Stimulated activated CD8-positive, alpha-beta memory T cell treated with anti-CD3 and anti-CD28 coated beads, Interleukin-4, amount 100 ng/mL, for 48 hours (primary cell): Measurements from ENCODE around the gene ZNF503.
A peak's percentile ranks its signal among the peaks of the same experiment; 100 is the strongest.
"Not testable (repeated sequence)": the region's sequence is repeated elsewhere in the genome, so short reads cannot be mapped to it uniquely, and the experiment has no call there.

ENCODE experiments used
- DNase-seq: peaks from one replicate; pipeline ENCODE4 v3.0.0-alpha.2; 2020

ZNF503 gene

DNA sequence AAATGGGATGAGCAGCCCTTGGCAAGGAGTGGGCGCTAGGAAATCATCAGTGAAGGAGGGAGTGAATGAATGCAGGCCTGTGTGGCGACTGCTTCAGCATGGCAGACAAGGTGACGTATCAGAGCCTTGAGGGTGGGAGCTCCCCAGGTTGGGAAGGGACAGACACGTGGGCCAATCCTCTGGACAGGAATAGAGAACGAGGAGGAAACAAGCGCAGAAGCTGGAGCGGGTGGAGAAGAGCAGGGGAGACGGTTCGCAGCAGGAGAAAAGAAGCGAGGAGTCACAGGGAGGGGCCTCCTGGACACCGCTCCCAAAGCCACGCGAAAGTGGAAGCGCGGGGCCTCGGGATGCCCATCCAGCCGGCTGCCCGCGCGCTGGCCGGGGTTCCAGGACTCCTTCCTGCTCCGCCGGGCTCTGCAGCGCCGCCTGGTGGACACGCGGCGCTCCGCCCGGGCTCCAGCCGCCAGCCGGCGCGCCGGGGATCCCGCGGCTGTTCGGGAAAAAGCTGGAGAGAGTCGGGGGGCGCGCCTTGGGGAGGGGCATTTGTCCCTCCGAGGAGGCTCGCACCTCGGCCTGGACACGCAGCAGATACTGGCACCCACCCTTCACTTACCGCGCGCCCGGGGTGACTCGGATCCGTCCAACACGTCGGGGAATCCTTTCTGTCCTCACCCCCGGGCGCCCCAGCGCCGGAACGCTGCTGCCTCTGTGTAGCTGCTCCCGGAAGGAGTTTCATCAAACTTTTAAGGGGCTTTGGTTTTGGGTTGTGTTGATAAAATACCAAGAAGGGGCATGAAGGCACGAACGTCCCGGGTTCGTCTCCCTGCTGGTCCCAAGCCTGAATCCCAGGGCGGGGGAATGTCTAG, 6.3 kb downstream of the ZNF503 start:
- DNase-seq = peak; percentile 73

DNA sequence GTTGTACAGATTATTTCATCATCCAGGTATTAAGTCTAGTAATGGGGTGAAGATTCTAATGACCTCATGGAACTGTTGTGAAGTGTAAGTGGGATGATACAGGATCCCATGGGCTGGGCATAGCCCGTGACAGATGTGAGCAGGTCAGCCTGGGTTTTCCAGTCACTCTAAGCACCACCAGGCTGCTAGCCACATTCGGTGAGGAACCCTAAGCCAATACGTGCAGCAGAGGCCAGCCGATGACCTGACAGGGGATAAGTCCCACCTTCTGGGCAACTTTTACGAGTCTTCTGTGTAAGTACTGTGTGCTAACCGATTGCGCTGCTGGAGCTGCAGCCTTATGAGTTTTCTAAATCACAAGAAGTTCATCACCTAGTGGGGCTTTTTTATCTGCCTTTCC, 7.3 kb downstream of the ZNF503 start:
- no peak for DNase-seq

DNA sequence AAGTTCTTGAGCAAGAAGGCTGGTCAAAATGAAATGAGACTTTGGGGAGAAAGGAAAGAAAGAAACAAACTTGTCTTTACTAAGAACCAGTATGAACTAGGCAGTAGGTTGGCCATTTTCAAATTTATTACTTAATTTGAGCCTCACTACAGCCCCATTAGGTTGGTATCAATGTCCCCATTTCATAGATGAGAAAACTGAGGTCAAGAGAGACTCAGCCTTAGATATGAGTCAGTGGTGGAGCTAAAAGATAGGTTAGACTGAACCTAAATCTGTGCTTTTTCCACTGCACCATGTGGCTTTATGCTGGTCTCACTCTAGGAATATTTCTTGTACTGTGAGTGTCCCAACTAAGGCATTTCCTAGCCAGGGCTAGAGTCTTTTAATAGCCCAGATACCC, 8.8 kb downstream of the ZNF503 start:
- no peak for DNase-seq

DNA sequence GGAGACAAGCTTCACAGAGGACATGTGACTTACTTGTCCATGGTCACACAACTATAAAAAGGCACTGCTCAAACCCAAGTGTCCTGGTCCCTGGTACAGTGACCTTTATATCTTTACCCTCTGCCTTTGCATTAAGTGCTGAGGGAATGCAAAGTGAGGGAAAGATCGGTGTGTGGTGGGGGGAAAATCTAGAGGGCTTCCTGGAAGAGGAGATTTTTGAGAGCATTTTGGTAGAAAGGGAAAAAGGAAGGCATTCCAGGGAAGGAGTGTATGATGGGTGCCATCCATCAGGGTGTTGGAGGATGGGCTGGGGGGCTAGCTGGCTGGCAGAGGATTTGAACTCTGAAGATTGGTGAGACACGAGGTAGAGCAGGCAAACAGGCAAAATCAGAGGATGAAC, 9.3 kb downstream of the ZNF503 start:
- DNase-seq = no peak

DNA sequence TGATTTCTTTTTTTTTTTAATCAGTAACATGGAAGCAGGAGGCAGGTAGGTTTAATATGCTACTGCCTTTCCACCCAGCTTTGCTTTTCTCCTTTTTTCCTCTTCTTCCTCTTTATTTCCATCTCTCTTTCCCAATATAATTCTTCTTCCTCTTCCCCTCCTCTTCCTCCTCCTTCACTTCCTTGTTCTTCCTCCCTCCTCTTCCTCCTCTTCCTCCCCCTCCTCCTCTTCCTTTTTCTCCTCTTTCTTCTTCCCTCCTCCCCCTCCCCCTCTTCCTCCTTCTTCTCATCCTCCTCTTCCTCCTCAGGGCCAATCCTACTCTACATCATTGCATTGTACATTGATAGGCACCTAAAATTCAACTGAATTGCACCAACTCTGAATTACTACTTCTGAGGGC, 11.4 kb downstream of the ZNF503 start:
- DNase-seq = no peak

DNA sequence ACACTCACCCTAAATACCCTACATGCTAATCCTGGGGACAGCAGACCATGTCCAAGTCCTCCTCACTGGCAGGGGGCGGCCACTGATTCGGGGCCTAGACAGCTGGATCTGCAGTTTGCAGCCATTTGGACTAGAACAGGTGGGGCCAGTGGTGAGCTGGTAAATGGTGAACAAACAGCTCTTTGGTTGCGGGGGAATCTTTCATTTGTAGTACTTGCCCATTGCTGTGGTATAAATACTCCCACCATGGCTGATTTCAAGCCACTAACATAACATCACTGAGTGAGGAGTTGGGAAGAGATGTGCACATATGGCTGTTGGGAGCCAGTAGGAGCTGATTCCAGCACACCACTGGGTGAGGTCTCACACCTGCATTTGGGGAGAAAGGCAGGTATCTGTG, 13.5 kb downstream of the ZNF503 start:
- DNase-seq = no peak

DNA sequence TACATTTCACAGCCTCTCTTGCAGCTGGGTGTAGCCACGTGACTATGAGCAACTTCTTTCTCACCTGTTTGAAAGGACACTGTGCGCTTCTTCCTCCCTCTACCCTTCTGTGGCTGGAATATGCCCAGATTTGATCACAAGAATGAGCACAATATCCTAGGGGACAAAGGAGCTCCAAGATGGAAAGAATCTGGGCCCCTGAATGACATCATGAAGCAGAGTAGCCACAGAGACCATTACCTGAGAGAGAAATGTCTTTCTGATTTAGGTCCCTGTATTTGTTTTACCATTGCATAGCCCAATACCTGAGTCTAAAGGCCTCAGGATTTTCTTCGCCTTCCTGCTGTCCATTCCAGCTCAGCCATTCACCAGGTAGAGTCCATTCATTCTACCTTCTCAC, 15.4 kb downstream of the ZNF503 start:
- no peak for DNase-seq

DNA sequence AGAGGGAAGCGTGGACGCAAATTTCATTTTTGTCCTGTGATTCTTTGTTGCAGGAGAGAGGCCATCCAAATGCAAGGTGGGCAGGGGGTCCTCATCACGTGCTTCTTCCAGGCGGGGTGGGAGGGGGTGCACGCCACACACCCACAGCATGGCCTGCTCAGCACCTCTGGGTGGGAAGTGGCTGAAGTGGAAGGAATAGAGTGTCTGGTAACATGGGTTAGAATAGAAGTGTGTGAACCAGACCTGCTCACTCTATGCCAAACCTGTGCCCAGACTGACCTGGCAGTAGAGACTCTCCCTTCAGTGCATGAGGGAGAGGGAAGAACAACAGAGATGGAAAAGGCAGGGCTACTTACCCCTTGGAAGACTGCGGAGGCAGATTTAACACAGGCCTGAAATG, 21.7 kb downstream of the ZNF503 start:
- DNase-seq = no peak

DNA sequence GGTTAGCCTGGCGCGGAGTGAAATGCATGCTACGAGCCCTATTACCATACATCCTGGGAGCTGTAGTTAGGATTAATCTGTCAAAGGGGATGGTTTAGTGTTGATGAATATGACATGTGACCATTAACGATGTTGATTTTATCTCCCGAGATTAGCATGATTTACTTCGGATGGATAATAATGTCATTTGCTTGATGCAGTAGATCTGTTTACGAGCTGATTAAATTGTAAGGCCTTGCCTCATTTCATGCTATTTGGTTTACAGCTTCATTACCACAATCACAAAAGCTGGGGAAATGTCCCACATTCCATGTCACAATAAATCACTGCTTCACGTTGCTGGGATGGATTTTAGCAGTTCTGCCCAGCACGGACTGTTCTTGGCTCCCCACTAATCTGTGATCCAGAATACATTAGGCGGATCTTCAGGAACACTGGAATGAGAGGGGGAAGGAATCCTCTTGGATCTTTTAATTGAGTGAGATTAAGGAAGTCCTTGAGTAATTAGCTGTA, 22.3 kb downstream of the ZNF503 start:
- no peak for DNase-seq

DNA sequence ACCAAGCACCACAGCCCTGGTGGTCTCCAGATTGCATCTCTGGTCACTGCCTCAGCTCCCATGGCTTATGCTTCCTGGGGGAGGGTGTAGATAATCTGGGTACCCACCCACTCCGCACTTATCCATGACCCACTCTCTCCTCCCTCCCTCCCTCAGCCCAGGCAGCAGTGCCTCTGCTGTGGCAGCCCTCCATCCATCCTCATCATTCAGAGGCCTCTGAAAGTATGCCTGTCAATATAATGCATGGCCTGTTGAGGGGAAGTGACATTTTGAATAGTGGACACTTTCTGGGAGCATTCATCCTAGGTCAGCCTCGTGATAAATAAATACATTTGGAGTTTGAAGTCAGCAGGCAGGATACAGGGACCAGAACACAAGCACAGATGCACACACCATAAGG, 23.2 kb downstream of the ZNF503 start:
- DNase-seq = no peak

DNA sequence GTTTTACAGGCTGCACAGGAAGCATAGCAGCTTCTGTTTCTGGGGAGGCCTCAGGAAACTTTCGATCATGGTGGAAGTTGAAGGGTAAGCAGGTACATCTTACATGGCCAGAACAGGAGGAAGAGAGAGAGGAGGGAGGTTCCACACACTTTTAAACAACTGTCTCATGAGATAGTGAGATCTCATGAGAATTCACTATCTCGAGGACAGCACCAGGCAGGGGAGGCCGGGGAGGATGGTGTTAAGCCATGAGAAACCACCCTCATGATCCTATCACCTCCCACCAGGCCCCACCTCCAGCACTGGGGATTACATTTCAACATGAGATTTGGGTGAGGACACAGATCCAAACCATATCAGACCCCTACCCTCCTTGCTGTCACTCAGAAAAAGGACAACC, 23.7 kb downstream of the ZNF503 start:
- DNase-seq = no peak

DNA sequence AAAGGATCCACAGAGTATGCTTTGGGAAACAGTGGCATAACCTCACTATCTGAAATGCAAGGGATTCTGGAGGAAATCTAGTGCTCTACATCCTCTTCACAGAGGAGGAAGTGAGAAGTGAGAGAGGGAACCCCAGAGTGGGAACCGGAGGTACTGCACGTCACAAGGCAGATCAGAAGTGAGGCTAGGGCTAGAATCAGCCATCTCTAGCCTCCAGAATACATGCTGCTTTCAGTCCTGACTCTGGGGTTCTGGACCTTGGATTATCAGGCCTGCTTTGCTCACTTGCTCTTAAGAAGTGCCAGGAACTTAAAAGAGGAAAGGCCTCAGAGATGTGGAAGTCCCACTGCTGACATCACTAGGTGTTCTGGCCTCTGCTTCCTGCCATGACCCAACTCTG, 25.7 kb downstream of the ZNF503 start:
- DNase-seq = no peak

DNA sequence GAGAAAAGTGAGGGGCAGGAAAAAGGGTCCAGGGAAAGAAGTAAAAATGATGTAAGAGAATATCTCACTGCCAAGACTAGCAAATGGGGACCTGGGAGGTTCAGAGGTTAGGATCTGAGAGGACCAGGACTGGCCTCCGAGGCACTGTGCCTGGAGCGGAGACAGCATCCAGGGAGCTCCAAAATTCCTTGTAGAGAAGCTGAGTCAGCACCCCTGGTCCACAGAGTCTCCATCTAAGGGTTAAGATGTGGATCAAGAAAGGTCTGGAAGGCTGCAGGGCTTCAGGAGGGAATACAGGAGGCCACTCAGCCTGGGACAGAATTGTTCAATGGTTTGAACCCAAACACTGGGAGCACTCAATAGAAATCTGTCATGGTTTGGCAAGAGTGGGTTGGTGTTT, 30.6 kb downstream of the ZNF503 start:
- no peak for DNase-seq

DNA sequence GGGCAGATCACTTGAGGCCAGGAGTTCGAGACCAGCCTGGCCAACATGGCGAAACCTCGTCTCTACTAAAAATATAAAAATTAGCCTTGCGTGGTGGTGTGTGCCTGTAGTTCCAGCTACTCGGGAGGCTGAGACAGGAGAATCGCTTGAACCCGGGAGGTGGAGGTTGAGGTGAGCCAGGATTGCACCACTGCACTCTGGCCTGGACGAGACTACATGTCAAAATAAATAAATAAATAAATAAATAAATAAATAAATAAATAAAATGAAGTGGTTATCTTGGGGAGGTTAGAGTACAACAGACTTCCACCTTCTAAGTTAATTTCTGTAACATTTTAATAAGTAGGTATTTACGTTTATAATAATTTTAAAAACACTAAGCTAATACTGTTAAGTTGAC, 31.7 kb downstream of the ZNF503 start:
- DNase-seq = not testable (repeated sequence)

DNA sequence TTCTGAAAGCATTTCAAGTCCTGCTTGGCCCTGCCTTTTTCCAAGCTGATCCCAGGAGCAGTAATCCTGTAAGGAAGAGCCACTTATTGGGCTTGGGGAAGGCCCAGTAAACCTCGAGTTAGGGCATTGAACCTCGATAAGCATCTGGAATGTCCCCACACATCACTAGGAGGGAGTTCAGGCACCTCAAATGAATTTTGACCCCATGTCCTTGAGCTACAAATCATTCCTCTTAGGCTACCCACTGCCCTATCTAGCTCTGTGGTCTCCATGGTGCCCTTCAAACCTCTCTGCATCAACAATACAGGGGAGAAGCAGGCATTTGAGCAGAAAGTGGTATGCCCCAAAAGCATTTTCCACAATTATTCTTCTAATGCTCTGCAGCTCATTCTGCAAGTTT, 33.7 kb downstream of the ZNF503 start:
- DNase-seq = no peak

DNA sequence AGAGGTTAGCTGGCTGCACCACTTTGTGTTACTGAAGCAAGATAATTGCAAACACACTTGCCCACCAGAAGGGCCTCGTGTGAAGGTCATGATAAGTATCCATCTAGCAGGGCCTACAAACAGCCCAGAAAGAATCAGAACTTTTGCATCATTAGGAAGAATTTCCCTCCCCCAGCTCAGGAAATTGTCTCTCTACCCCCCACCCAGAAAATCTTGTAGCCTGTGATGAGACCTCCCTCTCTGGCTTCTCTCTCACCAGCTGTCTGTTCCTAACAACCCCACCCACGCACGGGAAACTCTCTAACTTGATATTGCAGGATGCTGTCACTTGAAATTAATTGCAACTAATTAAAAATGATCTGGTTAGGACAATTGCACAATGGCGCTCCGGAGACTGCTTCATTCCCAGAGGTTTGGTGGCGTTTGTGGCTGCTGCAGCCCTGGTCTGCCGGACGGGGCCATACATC, 34.5 kb downstream of the ZNF503 start:
- no peak for DNase-seq

DNA sequence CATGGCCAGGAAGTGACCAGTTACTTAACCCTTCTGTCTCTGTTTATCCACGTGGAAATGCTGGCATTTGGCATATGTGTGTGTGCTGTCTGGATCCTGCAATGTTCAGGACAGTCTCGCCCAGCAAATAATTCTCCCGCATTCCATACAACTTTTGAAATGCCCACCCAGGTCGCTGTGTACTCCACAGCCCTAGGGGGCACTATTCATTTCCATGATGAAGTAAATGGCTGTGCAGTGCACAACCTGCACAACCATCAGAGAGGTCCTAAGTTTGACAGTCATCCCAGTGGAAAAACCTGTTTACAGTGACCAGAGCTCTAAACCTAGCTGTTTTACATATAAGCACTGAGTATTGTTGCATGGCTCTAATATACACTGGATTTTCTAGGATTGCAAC, 38.1 kb downstream of the ZNF503 start:
- no peak for DNase-seq

DNA sequence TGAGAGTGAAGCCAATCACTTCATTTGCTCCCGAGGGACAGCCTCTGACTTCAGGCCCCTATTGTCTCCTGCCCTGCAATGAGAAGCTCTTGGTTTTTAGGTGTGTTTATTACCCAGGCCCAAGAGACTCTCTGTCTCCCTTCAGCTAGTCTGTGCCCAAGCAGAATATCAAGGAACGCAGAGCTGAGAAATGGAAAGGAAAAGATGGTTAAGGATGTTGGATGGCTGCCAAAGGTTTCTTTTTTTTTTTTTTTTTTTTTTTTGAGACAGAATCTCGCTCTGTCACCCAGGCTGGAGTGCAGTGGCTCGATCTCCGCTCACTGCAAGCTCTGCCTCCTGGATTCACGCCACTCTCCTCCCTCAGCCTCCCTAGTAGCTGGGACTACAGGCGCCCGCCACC, 41.7 kb downstream of the ZNF503 start:
- DNase-seq = not testable (repeated sequence)

DNA sequence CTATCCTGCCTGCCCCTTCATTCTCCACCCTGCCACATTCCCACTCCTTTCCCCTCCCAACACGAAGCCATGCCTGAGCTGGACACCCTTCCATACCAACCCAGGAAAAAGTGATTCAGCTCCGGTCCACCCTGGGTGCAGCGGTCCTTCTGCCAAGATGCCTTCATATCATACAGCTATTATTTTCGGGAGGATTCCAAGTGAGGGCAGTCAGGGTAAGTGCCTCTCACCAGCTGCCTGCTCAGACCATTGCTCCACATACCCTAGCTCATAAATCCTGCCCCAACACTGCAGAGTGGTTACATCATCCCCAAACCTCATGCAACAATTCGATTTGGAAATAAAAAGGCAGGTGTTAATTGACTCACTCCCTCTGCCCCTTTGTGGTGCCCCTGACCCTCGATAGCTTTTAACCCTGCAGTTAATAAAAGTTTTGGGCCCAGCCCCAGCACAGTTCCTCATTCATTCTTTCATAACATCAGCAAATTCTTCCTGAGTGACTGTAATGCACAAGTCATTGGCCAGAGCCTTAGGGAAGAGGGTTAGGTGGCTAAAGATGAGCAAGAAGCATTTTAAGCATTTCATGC, 42.6 kb downstream of the ZNF503 start:
- no peak for DNase-seq

DNA sequence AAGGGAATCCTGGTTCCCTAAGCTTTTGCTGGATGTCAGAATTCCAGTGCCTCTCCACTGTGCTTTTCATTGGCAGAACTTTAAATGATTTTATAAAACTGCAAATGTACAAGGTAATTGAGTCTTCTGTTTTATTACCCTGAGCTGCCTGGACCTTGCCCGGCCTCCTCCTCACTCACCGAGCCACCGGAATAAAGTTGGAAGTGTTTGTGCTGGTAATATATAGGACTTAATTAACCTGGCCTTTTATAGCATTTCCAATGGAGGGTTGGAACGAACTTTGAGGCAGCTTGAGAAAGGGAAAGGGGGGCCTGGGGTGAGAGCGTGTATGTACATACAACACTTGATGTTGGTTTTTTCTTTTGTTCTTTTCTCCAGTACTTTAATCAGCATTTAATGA, 43.4 kb downstream of the ZNF503 start:
- no peak for DNase-seq

DNA sequence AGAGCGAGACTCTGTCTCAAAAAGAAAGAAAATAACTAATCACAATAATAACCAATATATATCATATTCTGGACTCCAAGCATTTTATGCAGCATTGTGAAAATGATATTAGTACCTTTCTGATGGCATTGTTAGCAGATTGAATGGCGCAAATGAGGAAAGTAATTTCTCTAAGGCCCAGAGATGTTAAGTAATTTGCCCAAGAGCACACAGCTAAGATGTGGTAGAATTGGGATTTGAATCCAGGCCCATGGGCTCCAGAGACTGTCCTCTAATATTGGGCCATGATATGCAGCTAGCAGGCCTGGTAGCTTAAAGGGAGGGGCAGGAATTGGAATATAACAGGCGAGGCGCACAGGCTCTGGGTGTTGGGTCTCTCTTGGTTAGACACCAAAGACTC, 44.1 kb downstream of the ZNF503 start:
- DNase-seq = no peak

DNA sequence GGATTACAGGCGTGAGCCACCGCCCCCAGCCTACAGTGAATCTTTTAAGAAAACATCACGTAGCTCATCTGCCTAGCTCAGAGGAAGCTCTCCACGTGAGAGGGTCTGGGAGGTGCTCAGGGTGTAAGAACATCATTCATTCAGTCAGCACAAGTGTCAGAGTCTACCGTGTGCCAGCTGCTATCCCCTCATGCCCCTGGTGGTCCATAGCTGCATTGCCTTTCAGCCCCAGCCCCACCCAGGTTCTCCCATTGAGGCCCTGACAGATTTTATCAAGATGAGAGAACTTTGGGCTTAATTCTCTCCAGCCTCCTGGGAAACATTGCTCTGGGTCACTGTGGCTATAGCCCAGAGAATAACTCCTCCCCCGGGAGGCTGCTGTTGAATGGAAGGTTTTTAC, 45.1 kb downstream of the ZNF503 start:
- DNase-seq = no peak

DNA sequence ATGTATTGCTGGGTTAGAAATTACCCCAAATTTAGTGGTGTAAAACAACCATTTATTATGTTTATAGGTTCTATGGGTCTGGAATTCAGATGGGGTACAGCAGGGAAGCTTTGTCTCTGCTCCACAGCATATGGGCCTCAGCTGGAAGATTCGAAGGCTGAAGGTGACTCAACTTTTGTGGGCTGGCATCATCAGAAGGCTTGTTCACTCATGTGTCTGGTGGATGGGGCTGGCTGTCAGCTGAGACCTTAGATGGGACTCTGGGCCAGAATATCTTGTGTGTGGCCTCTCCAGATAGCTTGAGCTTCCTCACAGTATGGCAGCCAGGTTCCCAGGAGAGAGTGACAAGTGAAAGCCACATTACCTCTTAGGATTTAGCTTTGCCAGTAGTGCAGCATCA, 45.9 kb downstream of the ZNF503 start:
- no peak for DNase-seq

DNA sequence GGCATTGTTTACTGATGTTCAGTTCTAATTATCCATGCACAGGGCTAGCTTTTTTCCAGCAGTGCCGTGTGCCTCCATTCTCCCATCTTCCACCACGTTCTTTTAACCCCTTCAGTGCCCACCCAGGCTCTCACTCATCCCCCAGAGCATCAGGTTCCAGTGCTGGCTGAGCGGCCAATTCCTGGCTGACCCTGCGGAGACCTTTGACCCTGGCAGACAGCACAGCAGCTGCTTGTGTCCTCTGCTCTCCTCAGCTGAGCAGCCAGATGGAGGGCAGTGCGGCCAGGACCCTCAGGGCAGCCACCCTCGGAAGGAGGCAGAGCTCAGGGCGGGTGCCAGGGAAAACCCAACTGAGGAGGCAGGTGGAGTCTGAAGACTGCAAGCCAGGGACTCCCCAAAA, 48.4 kb downstream of the ZNF503 start:
- no peak for DNase-seq

DNA sequence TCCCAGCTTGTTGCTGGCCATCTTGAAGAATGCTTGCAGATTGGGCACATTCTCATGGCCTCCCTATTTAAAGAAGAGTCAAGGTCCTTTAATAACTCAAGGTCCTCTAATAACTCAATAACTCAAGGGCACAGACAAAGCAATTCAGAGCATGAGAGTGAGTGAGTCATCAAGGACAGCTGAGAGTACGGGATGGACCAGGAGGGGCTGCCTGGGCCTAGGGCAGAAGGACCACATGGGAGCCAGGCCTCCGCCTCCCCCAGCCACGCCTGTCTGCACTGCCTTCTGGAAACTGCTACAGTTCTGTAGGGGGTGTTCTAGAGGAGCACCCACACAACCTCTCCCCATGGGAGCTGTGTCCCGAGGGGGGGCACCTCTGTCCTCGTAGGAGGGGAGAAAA, 48.9 kb downstream of the ZNF503 start:
- no peak for DNase-seq
